GM12864 (cell line): Measurements from ENCODE around the gene ENO4.

ENCODE experiments used
- DNase-seq: peaks from one replicate; pipeline ENCODE4 v3.0.0-alpha.2; 2011; ENCODE audit warnings: low read depth
- H3K4me3 ChIP-seq: 2 replicates; pipeline ENCODE4 v1.5.1; 2011; ENCODE audit warnings: mild to moderate bottlenecking, low read depth, low read length, control low read depth
- CTCF ChIP-seq: IDR thresholded peaks from 2 replicates; pipeline ENCODE4 v1.5.1; 2011; ENCODE audit warnings: low read depth, mild to moderate bottlenecking, moderate library complexity, low read length, control low read depth, inconsistent platforms; ENCODE audit errors: missing control alignments

Gene ENO4

GRCh38 chr10:116852246-116852645, 2.9 kb downstream of the ENO4 start:
- no peak overlapping the region for H3K4me3 ChIP-seq
- no peak for DNase-seq

GRCh38 chr10:116853287-116853686, 4.0 kb downstream of the ENO4 start:
- no peak overlapping the region for H3K4me3 ChIP-seq
- DNase-seq = no peak
- no peak for TF ChIP-seq CTCF

More at GRCh38 chr10:116852246-116852645, 2.9 kb downstream of the ENO4 start:
- TF ChIP-seq CTCF = no peak

GRCh38 chr10:116853701-116854100, 4.4 kb downstream of the ENO4 start:
- no peak overlapping the region for H3K4me3 ChIP-seq
- no peak for DNase-seq
- no peak for TF ChIP-seq CTCF

GRCh38 chr10:116857156-116857555, 7.9 kb downstream of the ENO4 start:
- TF ChIP-seq CTCF = no peak
- H3K4me3 ChIP-seq = no peak overlapping the region
- no peak for DNase-seq

DNA sequence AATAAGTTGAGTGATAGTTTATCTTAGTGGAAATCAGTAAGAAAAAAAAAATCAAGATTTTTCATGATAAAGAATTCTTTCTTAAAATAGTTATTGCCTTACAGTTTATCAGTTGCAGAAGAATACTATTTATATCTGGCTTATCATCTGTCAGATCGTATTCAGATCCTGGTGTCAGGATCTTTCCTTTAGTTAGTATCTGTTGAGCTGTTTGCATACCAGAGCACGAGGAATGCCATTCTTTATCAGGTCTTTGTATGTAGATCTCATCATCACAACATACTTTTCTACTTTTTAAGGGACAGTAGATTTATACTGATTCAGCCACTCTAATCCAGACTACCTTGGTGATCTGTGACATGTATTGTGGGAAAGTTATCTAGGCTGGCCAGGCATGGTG, 12.5 kb downstream of the ENO4 start:
- TF ChIP-seq CTCF = no peak
- no peak for DNase-seq
- no peak overlapping the region for H3K4me3 ChIP-seq

DNA sequence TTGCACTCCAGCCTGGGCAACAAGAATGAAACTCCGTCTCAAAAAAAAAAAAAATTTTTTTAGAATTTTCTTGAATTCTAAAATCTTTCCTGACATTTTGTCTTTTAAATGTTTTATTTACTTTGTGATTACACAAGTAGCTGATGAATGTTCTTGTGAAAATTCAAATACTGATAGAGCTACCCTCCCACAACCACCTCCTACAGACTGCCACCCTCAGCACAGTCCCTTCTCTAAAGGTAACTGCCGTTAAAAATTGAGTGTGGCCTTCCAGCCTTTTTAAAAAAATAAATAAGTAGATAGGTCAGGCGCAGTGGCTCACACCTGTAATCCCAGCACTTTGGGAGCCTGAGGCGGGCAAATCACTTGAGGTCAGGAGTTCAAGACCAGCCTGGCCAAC, 15.1 kb downstream of the ENO4 start:
- H3K4me3 ChIP-seq = no peak overlapping the region
- no peak for TF ChIP-seq CTCF
- DNase-seq = no peak

- no peak overlapping the region for H3K4me3 ChIP-seq
- no peak for TF ChIP-seq CTCF
- DNase-seq = no peak
Observed at GRCh38 chr10:116866066-116866465, 16.8 kb downstream of the ENO4 start.
